GM12872 (cell line): ENCODE results near the gene APBA3.

ENCODE experiments used
- CTCF ChIP-seq: IDR thresholded peaks from 3 replicates; pipeline ENCODE4 v1.5.1; 2011; ENCODE audit warnings: low read depth, mild to moderate bottlenecking, low read length, moderate library complexity; ENCODE audit not compliant: insufficient read depth

Gene APBA3

DNA sequence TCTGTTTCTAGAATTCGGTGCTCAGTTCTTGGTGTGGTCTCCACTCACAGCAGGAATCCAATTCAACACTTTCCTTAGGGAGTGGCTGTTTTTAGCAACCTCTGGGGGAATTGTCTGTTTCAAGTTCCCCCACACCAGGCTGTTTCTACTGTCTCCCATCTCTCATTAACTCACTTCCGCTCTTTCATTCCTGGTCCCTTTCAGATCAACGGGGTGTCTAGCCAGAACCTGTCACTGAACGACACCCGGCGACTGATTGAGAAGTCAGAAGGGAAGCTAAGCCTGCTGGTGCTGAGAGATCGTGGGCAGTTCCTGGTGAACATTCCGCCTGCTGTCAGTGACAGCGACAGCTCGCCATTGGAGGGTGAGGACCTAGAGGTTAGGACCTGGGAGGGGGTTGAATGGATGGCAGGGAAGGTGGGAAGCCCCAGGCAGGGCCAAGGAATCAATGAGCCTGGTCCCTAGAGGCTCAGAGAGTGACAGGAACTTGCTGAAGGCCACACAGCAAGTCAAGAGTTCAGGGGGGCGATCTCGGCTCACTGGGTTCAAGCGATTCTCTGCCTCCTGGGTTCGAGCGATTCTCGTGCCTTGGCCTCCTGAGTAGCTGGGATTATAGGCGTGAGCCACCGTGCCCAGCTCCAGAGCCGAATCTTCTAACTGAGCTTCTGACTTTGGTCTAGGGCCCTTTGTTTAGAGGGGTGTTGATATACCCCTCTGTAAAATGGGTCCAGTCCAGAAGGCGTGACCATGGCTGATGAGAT is 27.8 kb downstream of the APBA3 start:
- TF ChIP-seq CTCF: no peak

DNA sequence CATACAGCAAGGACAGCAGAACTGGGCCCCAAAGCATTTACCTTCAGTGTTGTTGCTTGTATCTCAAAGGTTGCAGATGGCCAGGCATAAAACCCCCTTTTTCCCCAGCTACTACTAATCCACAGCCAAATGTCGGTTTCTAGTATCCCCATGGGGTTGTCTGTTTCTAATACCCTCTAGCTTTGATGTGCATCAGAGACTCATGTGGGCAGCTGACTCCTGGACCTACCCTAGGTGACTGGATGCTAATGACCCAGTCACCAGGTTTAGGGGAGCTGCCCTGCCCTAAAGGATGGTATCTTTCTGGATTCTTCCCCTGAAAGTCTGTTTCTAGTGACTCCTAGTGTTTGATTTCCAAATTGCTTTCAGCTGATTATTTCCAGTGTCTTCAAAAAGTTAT is 29.4 kb downstream of the APBA3 start:
- no peak for TF ChIP-seq CTCF

DNA sequence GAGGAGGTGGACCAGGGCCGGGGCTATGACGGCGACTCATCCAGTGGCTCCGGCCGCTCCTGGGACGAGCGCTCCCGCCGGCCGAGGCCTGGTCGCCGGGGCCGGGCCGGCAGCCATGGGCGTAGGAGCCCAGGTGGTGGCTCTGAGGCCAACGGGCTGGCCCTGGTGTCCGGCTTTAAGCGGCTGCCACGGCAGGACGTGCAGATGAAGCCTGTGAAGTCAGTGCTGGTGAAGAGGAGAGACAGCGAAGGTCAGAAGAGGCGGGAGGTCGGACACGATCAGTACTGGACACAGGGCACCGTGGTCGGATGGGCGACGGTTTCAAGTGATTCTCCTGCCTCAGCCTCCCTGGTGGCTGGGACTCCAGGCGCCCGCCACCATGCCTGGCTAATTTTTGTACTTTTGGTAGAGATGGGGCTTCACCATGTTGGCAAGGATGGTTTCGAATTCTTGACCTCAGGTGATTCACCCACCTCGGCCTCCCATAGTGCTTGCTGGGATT is 31.0 kb downstream of the APBA3 start:
- TF ChIP-seq CTCF: no peak

GRCh38 chr19:3725640-3726310 is 35.7 kb downstream of the APBA3 start:
- TF ChIP-seq CTCF: no peak

DNA sequence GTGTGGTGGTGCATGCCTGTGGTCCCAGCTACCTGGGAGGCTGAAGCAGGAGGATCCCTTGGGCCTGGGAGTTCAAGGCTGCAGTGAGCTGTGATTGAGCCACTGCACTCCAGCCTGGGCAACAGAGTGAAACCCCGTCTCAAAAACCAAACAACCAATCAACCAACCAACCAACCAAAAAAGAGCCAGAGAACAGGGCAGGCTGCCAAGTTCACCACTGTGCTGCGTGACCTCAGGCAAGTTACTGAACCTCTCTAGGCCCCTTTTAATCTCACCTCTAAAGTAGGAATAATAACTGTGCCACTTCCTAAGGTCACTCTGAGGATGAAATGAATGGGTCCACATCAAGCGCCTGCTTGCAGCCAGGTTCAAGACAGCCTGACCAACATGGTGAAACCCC is 36.4 kb downstream of the APBA3 start:
- TF ChIP-seq CTCF: no peak

DNA sequence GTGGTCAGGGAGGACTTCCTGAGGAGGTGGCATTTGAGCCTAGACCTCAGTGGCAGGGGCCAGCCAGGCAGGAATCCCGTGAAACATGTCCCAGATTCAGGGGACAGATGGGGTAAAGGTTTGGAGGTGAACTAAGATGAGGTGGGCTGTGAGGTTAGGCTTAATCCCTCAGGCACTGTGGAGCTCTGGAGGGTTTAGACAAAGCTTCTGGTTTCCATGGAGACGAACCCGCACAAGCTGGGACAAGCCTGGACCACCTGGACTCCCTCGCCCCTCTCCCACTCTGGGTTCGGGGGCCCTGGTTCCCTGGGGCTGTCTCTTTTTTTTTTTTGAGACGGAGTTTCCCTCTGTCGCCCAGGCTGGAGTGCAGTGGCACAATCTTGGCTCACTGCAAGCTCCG is 37.6 kb downstream of the APBA3 start:
- TF ChIP-seq CTCF: no peak

GRCh38 chr19:3723110-3723488 is 38.4 kb downstream of the APBA3 start:
- TF ChIP-seq CTCF: no peak
